ENCODE data around the gene CXXC5.

DNA sequence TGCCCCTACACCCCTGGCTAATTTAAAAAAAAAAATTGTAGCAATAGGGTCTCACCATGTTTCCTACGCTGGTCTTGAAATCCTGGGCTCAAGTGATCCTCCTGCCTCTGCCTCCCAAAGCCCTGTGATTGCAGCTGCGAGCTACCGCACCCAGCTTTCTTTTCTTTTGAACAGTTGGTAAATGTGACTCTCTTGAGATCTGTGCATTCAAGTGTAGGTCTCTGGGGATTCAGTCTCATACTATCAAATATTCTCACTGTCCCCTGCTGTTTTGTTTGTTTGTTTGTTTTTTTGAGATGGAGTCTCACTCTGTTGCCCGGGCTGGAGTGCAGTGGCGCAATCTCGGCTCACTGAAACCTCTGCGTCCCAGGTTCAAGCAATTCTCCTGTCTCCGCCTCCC lies 42.3 kb upstream of the CXXC5 start:
- TF ChIP-seq, protein P1, sequence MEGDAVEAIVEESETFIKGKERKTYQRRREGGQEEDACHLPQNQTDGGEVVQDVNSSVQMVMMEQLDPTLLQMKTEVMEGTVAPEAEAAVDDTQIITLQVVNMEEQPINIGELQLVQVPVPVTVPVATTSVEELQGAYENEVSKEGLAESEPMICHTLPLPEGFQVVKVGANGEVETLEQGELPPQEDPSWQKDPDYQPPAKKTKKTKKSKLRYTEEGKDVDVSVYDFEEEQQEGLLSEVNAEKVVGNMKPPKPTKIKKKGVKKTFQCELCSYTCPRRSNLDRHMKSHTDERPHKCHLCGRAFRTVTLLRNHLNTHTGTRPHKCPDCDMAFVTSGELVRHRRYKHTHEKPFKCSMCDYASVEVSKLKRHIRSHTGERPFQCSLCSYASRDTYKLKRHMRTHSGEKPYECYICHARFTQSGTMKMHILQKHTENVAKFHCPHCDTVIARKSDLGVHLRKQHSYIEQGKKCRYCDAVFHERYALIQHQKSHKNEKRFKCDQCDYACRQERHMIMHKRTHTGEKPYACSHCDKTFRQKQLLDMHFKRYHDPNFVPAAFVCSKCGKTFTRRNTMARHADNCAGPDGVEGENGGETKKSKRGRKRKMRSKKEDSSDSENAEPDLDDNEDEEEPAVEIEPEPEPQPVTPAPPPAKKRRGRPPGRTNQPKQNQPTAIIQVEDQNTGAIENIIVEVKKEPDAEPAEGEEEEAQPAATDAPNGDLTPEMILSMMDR (IDR thresholded peaks at IDR 0.05): no peak
- TF ChIP-seq POLR2AphosphoS5 (IDR thresholded peaks at IDR 0.05; ENCODE audit: low read depth, low read length) (no peak), SIN3A (IDR thresholded peaks at IDR 0.05; ENCODE audit: borderline replicate concordance, insufficient read depth, low read depth, low read length) (no peak)
- TF ChIP-seq, protein P2, sequence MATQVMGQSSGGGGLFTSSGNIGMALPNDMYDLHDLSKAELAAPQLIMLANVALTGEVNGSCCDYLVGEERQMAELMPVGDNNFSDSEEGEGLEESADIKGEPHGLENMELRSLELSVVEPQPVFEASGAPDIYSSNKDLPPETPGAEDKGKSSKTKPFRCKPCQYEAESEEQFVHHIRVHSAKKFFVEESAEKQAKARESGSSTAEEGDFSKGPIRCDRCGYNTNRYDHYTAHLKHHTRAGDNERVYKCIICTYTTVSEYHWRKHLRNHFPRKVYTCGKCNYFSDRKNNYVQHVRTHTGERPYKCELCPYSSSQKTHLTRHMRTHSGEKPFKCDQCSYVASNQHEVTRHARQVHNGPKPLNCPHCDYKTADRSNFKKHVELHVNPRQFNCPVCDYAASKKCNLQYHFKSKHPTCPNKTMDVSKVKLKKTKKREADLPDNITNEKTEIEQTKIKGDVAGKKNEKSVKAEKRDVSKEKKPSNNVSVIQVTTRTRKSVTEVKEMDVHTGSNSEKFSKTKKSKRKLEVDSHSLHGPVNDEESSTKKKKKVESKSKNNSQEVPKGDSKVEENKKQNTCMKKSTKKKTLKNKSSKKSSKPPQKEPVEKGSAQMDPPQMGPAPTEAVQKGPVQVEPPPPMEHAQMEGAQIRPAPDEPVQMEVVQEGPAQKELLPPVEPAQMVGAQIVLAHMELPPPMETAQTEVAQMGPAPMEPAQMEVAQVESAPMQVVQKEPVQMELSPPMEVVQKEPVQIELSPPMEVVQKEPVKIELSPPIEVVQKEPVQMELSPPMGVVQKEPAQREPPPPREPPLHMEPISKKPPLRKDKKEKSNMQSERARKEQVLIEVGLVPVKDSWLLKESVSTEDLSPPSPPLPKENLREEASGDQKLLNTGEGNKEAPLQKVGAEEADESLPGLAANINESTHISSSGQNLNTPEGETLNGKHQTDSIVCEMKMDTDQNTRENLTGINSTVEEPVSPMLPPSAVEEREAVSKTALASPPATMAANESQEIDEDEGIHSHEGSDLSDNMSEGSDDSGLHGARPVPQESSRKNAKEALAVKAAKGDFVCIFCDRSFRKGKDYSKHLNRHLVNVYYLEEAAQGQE (IDR thresholded peaks at IDR 0.05; ENCODE audit: insufficient read depth in 1 of 2, low read depth in 2 of 2, low read length in 1 of 2): no peak

All from Panc1 (cell line).